ENCODE results near the gene DVL2.

DNA sequence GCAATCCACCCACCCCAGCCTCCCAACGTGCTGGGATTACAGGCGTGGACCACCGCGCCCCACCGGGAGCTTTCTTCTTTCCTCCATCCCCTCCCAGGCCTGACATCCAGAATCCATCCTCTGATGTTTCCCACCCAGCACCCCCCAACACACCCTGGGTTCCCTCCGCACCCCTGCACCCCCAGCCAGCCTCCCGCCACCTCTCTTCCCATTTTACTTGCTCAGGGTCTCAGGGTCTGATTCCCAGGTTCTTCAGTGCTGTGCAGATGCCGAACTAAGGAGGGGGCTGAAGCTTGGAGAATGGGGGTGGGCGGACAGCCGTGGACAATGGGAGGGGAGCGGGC is 55.4 kb downstream of the DVL2 start:
- TF ChIP-seq, protein P1, sequence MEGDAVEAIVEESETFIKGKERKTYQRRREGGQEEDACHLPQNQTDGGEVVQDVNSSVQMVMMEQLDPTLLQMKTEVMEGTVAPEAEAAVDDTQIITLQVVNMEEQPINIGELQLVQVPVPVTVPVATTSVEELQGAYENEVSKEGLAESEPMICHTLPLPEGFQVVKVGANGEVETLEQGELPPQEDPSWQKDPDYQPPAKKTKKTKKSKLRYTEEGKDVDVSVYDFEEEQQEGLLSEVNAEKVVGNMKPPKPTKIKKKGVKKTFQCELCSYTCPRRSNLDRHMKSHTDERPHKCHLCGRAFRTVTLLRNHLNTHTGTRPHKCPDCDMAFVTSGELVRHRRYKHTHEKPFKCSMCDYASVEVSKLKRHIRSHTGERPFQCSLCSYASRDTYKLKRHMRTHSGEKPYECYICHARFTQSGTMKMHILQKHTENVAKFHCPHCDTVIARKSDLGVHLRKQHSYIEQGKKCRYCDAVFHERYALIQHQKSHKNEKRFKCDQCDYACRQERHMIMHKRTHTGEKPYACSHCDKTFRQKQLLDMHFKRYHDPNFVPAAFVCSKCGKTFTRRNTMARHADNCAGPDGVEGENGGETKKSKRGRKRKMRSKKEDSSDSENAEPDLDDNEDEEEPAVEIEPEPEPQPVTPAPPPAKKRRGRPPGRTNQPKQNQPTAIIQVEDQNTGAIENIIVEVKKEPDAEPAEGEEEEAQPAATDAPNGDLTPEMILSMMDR (IDR thresholded peaks at IDR 0.05; ENCODE audit: low read depth, low read length, missing input control) = no peak
- TF ChIP-seq SP1 (IDR thresholded peaks at IDR 0.05) = no peak
- TF ChIP-seq, protein P2, sequence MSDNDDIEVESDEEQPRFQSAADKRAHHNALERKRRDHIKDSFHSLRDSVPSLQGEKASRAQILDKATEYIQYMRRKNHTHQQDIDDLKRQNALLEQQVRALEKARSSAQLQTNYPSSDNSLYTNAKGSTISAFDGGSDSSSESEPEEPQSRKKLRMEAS (IDR thresholded peaks at IDR 0.05) = no peak
- no peak for TF ChIP-seq EGR1 (IDR thresholded peaks at IDR 0.05; ENCODE audit: low read depth in 2 of 2)
- TF ChIP-seq, protein P3, sequence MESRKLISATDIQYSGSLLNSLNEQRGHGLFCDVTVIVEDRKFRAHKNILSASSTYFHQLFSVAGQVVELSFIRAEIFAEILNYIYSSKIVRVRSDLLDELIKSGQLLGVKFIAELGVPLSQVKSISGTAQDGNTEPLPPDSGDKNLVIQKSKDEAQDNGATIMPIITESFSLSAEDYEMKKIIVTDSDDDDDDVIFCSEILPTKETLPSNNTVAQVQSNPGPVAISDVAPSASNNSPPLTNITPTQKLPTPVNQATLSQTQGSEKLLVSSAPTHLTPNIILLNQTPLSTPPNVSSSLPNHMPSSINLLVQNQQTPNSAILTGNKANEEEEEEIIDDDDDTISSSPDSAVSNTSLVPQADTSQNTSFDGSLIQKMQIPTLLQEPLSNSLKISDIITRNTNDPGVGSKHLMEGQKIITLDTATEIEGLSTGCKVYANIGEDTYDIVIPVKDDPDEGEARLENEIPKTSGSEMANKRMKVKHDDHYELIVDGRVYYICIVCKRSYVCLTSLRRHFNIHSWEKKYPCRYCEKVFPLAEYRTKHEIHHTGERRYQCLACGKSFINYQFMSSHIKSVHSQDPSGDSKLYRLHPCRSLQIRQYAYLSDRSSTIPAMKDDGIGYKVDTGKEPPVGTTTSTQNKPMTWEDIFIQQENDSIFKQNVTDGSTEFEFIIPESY (IDR thresholded peaks at IDR 0.05) = no peak
- TF ChIP-seq RAD21 (IDR thresholded peaks at IDR 0.05) = no peak
- TF ChIP-seq YY1 (IDR thresholded peaks at IDR 0.05) = no peak
- no peak for TF ChIP-seq JUND (IDR thresholded peaks at IDR 0.05)
- no peak for TF ChIP-seq TAF1 (conservative IDR thresholded peaks at IDR 0.05)
- no peak for TF ChIP-seq GABPA (IDR thresholded peaks at IDR 0.05 in 1 of 2, conservative IDR thresholded peaks at IDR 0.05 in 1 of 2)
